Colon (tissue), 2 donors: Measurements from ENCODE around the gene SSH2.
"Not testable (repeated sequence)": the region's sequence is repeated elsewhere in the genome, so short reads cannot be mapped to it uniquely, and the experiment has no call there.

Experiments
- FAIRE-seq: peaks from 2 replicates; lab custom pipeline; 2012; peaks lifted over from hg19 to GRCh38; lab: Jason Lieb, UNC
- donor health status: control.
- donor health status: control.

Gene SSH2

GRCh38 chr17:29740017-29740416 is 190.0 kb downstream of the SSH2 start:
- FAIRE-seq, result no peak

- no peak for FAIRE-seq
Measured at GRCh38 chr17:29734640-29735039, 195.4 kb downstream of the SSH2 start.

GRCh38 chr17:29733166-29733565 is 196.9 kb downstream of the SSH2 start:
- peak; percentile 21 for FAIRE-seq

- FAIRE-seq, result no peak
Measured at GRCh38 chr17:29732613-29733012, 197.4 kb downstream of the SSH2 start.

- FAIRE-seq, result no peak
Measured at GRCh38 chr17:29732209-29732608, 197.8 kb downstream of the SSH2 start.

- FAIRE-seq, result no peak
Measured at GRCh38 chr17:29731589-29731929, 198.5 kb downstream of the SSH2 start.

GRCh38 chr17:29728490-29728889 is 201.5 kb downstream of the SSH2 start:
- no peak for FAIRE-seq

- FAIRE-seq, result no peak
Measured at GRCh38 chr17:29726715-29727252, 203.2 kb downstream of the SSH2 start.

- not testable (repeated sequence) for FAIRE-seq
Measured at GRCh38 chr17:29725408-29725807, 204.6 kb downstream of the SSH2 start.

GRCh38 chr17:29723278-29724047 is 206.6 kb downstream of the SSH2 start:
- FAIRE-seq, result no peak

- FAIRE-seq, result no peak
Measured at GRCh38 chr17:29722411-29723198, 207.4 kb downstream of the SSH2 start.

- FAIRE-seq, result no peak
Measured at GRCh38 chr17:29720551-29720950, 209.5 kb downstream of the SSH2 start.

GRCh38 chr17:29719469-29719868 is 210.6 kb downstream of the SSH2 start:
- FAIRE-seq, result no peak

GRCh38 chr17:29718446-29719039 is 211.5 kb downstream of the SSH2 start:
- FAIRE-seq, result no peak

GRCh38 chr17:29717817-29718216 is 212.2 kb downstream of the SSH2 start:
- FAIRE-seq, result no peak

GRCh38 chr17:29716566-29716965 is 213.5 kb downstream of the SSH2 start:
- FAIRE-seq, result no peak

- FAIRE-seq, result no peak
Measured at GRCh38 chr17:29715680-29716079, 214.3 kb downstream of the SSH2 start.

- FAIRE-seq, result no peak
Measured at GRCh38 chr17:29714146-29714545, 215.9 kb downstream of the SSH2 start.

- no peak for FAIRE-seq
Measured at GRCh38 chr17:29713626-29714025, 216.4 kb downstream of the SSH2 start.

GRCh38 chr17:29711588-29712385 is 218.2 kb downstream of the SSH2 start:
- no peak for FAIRE-seq

GRCh38 chr17:29710891-29711418 is 219.1 kb downstream of the SSH2 start:
- FAIRE-seq, result no peak

- FAIRE-seq, result no peak
Measured at GRCh38 chr17:29710520-29710884, 219.5 kb downstream of the SSH2 start.
